H1 (cell line): ENCODE results near the gene PPP1R12B. TPM values are rescaled to one million over a fixed set of nuclear protein-coding genes. Genes with fewer than 3 reads are reported as not detected.

Source experiments
- CTCF ChIA-PET: fragments of 300-600 bp; sonication (Branson Sonifier 250); formaldehyde crosslinking; loops from one replicate; lab custom pipeline; 2021; ENCODE audit not compliant: partially characterized antibody; lab: Charles Lee
- POLR2A ChIA-PET: fragments of 300-600 bp; sonication (Branson Sonifier 250); formaldehyde crosslinking; loops from one replicate; lab custom pipeline; 2021; ENCODE audit warnings: inconsistent platforms; ENCODE audit not compliant: partially characterized antibody; lab: Charles Lee
- DNase-seq, 2 experiments: peaks; one replicate each; pipeline versions ENCODE4 v3.0.0 to v3.0.0-alpha.2; 2010 to 2022; ENCODE audit warnings: low spot score in 2 of 2, low read depth in 1 of 2, mixed read lengths in 1 of 2
- FAIRE-seq: peaks from 2 replicates; lab custom pipeline; 2011; peaks lifted over from hg19 to GRCh38; lab: Jason Lieb, UNC
- H2AFZ ChIP-seq: 2 replicates; pipeline ENCODE4 v1.8.1; 2012; ENCODE audit warnings: low read length, inconsistent platforms
- H2AK5ac ChIP-seq: 2 replicates; pipeline ENCODE4 v1.6.1; 2013; ENCODE audit warnings: low read depth, low read length
- H2BK120ac ChIP-seq: replicated peaks from 2 replicates; pipeline ENCODE3; 2013; ENCODE audit warnings: low read depth, low read length, inconsistent platforms
- H2BK12ac ChIP-seq: 2 replicates; pipeline ENCODE4 v1.6.1; 2013; ENCODE audit warnings: low read depth, low read length
- H2BK15ac ChIP-seq: 2 replicates; pipeline ENCODE4 v1.6.1; 2013; ENCODE audit warnings: low read length
- H2BK20ac ChIP-seq: 2 replicates; pipeline ENCODE4 v1.6.1; 2013; ENCODE audit warnings: low read length
- H2BK5ac ChIP-seq: 2 replicates; pipeline ENCODE4 v1.6.1; 2013; ENCODE audit warnings: low read depth, low read length
- H3K14ac ChIP-seq: 2 replicates; pipeline ENCODE4 v1.6.1; 2013; ENCODE audit warnings: inconsistent platforms; ENCODE audit not compliant: insufficient read length
- H3K18ac ChIP-seq: 2 replicates; pipeline ENCODE4 v1.6.1; 2013; ENCODE audit warnings: low read length; ENCODE audit errors: extremely low read depth
- H3K23ac ChIP-seq: 2 replicates; pipeline ENCODE4 v1.6.1; 2013; ENCODE audit warnings: inconsistent platforms; ENCODE audit not compliant: insufficient read length
- H3K23me2 ChIP-seq: 2 replicates; pipeline ENCODE4 v1.6.1; 2013; ENCODE audit warnings: low read depth, low read length
- H3K27ac ChIP-seq: 2 replicates; pipeline ENCODE4 v1.6.1; 2011; ENCODE audit warnings: low read depth, low read length, inconsistent platforms
- H3K27me3 ChIP-seq, 4 experiments: replicated peaks in 1 of 4; 1 replicate in 1 of 4; 2 replicates in 3 of 4; pipeline versions ENCODE4 v1.6.1 to v1.8.1; 2011 to 2013; ENCODE audit warnings: low read length in 3 of 4, mild to moderate bottlenecking in 3 of 4, inconsistent platforms in 2 of 4, mixed read lengths in 2 of 4, moderate library complexity in 1 of 4; ENCODE audit not compliant: control insufficient read depth in 3 of 4, insufficient read depth in 3 of 4; ENCODE audit errors: extremely low read depth in 1 of 4
- H3K36me3 ChIP-seq, 4 experiments: 2 replicates each; pipeline versions ENCODE4 v1.6.1 to v1.8.1; 2011 to 2013; ENCODE audit warnings: mild to moderate bottlenecking in 4 of 4, low read length in 3 of 4, moderate library complexity in 2 of 4, control low read depth in 1 of 4, inconsistent platforms in 1 of 4; ENCODE audit not compliant: insufficient read depth in 4 of 4, control insufficient read depth in 2 of 4
- H3K4ac ChIP-seq: replicated peaks from 2 replicates; pipeline ENCODE3; 2013; ENCODE audit warnings: low read length, low read depth, mixed read lengths, inconsistent platforms; ENCODE audit not compliant: insufficient read length
- H3K4me1 ChIP-seq, 4 experiments: replicated peaks in 1 of 4; 1 replicate in 1 of 4; 2 replicates in 3 of 4; pipeline versions ENCODE4 v1.6.1 to v1.8.1; 2011 to 2013; ENCODE audit warnings: low read length in 3 of 4, inconsistent platforms in 2 of 4, mixed read lengths in 1 of 4; ENCODE audit not compliant: insufficient read depth in 4 of 4, control insufficient read depth in 3 of 4
- H3K4me2 ChIP-seq, 2 experiments: 2 replicates each; pipeline versions ENCODE4 v1.6.1 to v1.8.1; 2011 to 2013; ENCODE audit warnings: low read depth in 2 of 2, low read length in 2 of 2, control low read depth in 1 of 2, inconsistent platforms in 1 of 2, mild to moderate bottlenecking in 1 of 2; ENCODE audit not compliant: insufficient read depth in 1 of 2
- H3K4me3 ChIP-seq, 4 experiments: fragments of 200-600, 300-600 bp in 1 of 4; sonication (generic), shearing (Covaris generic), sonication (Bioruptor Twin) in 1 of 4; 2 replicates each; pipeline versions ENCODE4 v1.5.1 to v1.8.1; 2011 to 2016; ENCODE audit warnings: low read length in 4 of 4, low read depth in 3 of 4, control low read depth in 2 of 4, inconsistent platforms in 2 of 4, mild to moderate bottlenecking in 2 of 4, mixed read lengths in 1 of 4, moderate library complexity in 1 of 4; ENCODE audit not compliant: insufficient read depth in 2 of 4; ENCODE audit errors: extremely low read depth in 1 of 4
- H3K56ac ChIP-seq: replicated peaks from 2 replicates; pipeline ENCODE3; 2013; ENCODE audit warnings: low read depth, mild to moderate bottlenecking, mixed read lengths, low read length, inconsistent platforms; ENCODE audit not compliant: insufficient read length
- H3K79me1 ChIP-seq: 2 replicates; pipeline ENCODE4 v1.6.1; 2013; ENCODE audit warnings: low read depth, low read length, control low read depth
- H3K79me2 ChIP-seq, 2 experiments: 2 replicates each; pipeline versions ENCODE4 v1.6.1 to v1.8.1; 2012 to 2013; ENCODE audit warnings: low read length in 2 of 2, mild to moderate bottlenecking in 2 of 2, inconsistent platforms in 1 of 2; ENCODE audit not compliant: insufficient read depth in 2 of 2, control insufficient read depth in 1 of 2
- H3K9ac ChIP-seq, 4 experiments: replicated peaks in 1 of 4; 1 replicate in 1 of 4; 2 replicates in 3 of 4; pipeline versions ENCODE4 v1.6.1 to v1.8.1; 2011 to 2013; ENCODE audit warnings: low read depth in 3 of 4, low read length in 3 of 4, control low read depth in 2 of 4, mild to moderate bottlenecking in 2 of 4, moderate library complexity in 2 of 4, inconsistent platforms in 1 of 4; ENCODE audit errors: extremely low read depth in 1 of 4
- H3K9me3 ChIP-seq, 2 experiments: 2 replicates each; pipeline versions ENCODE4 v1.6.1 to v1.8.1; 2012 to 2013; ENCODE audit warnings: mild to moderate bottlenecking in 2 of 2, moderate library complexity in 2 of 2, control low read depth in 1 of 2, inconsistent platforms in 1 of 2, low read depth in 1 of 2, low read length in 1 of 2, mixed read lengths in 1 of 2; ENCODE audit not compliant: insufficient read depth in 2 of 2
- H4K20me1 ChIP-seq, 2 experiments: replicated peaks in 1 of 2; 2 replicates each; pipeline versions ENCODE3 to v1.8.1; 2011 to 2013; ENCODE audit warnings: inconsistent platforms in 2 of 2, low read length in 2 of 2, mild to moderate bottlenecking in 1 of 2; ENCODE audit not compliant: insufficient read depth in 2 of 2, control insufficient read depth in 1 of 2
- H4K5ac ChIP-seq: 2 replicates; pipeline ENCODE4 v1.6.1; 2013; ENCODE audit warnings: low read length, low read depth, mixed read lengths, inconsistent platforms; ENCODE audit not compliant: insufficient read length
- H4K8ac ChIP-seq: 2 replicates; pipeline ENCODE4 v1.8.0; 2013; ENCODE audit warnings: mild to moderate bottlenecking, moderate library complexity, low read length, inconsistent platforms; ENCODE audit not compliant: insufficient read depth; ENCODE audit errors: extremely low read depth
- H4K91ac ChIP-seq: replicated peaks from 2 replicates; pipeline ENCODE3; 2013; ENCODE audit warnings: low read length, mixed read lengths, inconsistent platforms; ENCODE audit not compliant: insufficient read length
- CBX5 ChIP-seq: fragments of 300-800, 300-1000 bp; sonication (generic); IDR thresholded peaks from 2 replicates; pipeline ENCODE4 v1.7.1; 2016; ENCODE audit warnings: antibody characterized with exemption, low read length, low read depth
- EP300 ChIP-seq, 2 experiments: IDR thresholded peaks; 1 replicate in 1 of 2; 2 replicates in 1 of 2; pipeline ENCODE4 v1.6.1; 2011 to 2012; ENCODE audit warnings: low read depth in 2 of 2, low read length in 2 of 2, mild to moderate bottlenecking in 2 of 2, borderline replicate concordance in 1 of 2, inconsistent platforms in 1 of 2, moderate library complexity in 1 of 2
- GABPA ChIP-seq: IDR thresholded peaks from 2 replicates; pipeline ENCODE4 v1.6.1; 2011; ENCODE audit warnings: mild to moderate bottlenecking, low read length, moderate library complexity, borderline replicate concordance; ENCODE audit not compliant: insufficient read depth
- JUND ChIP-seq: IDR thresholded peaks from 2 replicates; pipeline ENCODE4 v1.6.1; 2011; ENCODE audit warnings: mild to moderate bottlenecking, improper control_type of control experiment, low read length
- KDM1A ChIP-seq: fragments of 200-600, 300-600 bp; sonication (generic); IDR thresholded peaks from 2 replicates; pipeline ENCODE4 v1.7.1; 2016; ENCODE audit warnings: mild to moderate bottlenecking, low read length, borderline replicate concordance
- NRF1 ChIP-seq: IDR thresholded peaks from 2 replicates; pipeline ENCODE4 v1.6.1; 2011; ENCODE audit warnings: mild to moderate bottlenecking, low read depth, low read length, improper control_type of control experiment
- RXRA ChIP-seq: IDR thresholded peaks from 2 replicates; pipeline ENCODE4 v1.6.1; 2011; ENCODE audit warnings: low read depth, mild to moderate bottlenecking, low read length, moderate library complexity; ENCODE audit not compliant: insufficient read depth
- WGBS, 2 experiments: shearing (Covaris generic) in 1 of 2; methylation state at CpG; one replicate each; pipeline versions ENCODE4 v1.1.6 to v1.1.7; 2013 to 2015; ENCODE audit warnings: low lambda C conversion rate in 2 of 2, mixed read lengths in 2 of 2, inconsistent platforms in 1 of 2, low coverage in 1 of 2, missing lambda C conversion rate in 1 of 2; ENCODE audit not compliant: insufficient replicate concordance in 2 of 2, insufficient coverage in 1 of 2, insufficient read length in 1 of 2; ENCODE audit errors: extremely low coverage in 1 of 2, missing lambda C conversion rate in 1 of 2; 5-methylcytosine and 5-hydroxymethylcytosine counted together
- polyA plus RNA-seq, 7 experiments: library from polyadenylated mRNA; depleted of rRNA in 3 of 7; stranded (reverse) in 5 of 7; unstranded in 2 of 7; fragments of >200 nt in 5 of 7; fragments of 200-250 nt in 2 of 7; gene quantifications; 1 replicate in 5 of 7; 2 replicates in 1 of 7; 4 replicates in 1 of 7; pipeline versions ENCODE4 v1.2.1 to v1.2.3, GENCODE V29; 2011 to 2013; ENCODE audit warnings: missing spikeins in 2 of 7, mixed read lengths in 2 of 7
- total RNA-seq: library from RNA; stranded (reverse); fragmentation: NEBNext Ultra II Directional; extraction: Animal tissue kit (Norgen Biotek cat#: 25700); gene quantifications from 2 replicates; pipeline ENCODE4 v1.2.1, GENCODE V29; 2021
- TF ChIP-seq, protein P1 (sequence below): IDR thresholded peaks from 2 replicates; pipeline ENCODE4 v1.6.1; 2011; ENCODE audit warnings: low read depth, mild to moderate bottlenecking, low read length; ENCODE audit not compliant: insufficient read depth
- TF ChIP-seq, protein P2 (sequence below): IDR thresholded peaks from 2 replicates; pipeline ENCODE4 v1.6.1; 2012; ENCODE audit warnings: inconsistent platforms

PPP1R12B gene
- total and polyA plus RNA-seq, 2 of the 8 experiments (the other 6 are each of a cell fraction or from before 2014, with no cell fraction given): 7.9 to 18.7 TPM

DNA sequence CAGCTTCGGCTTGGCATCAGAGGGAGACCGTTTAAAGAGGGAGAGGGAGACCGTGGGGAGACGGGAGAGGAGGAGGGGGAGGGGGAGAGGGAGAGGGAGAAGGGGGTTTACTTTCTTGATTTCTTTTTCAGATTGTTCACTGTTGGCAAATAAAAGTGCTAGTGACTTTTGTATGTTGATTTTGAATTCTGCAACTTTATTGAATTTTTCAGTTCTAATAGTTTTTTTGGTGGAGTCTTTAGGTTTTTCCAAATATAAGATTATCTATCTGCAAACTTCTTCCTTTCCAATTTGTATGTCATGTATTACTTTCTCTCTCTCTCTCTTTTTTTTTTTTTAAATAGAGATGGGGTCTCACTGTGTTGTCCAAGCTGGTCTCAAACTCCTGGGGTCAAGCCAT lies 104.0 kb downstream of the PPP1R12B start:
- Histone ChIP-seq H4K91ac (no peak overlapping the region), H3K56ac (no peak overlapping the region), H3K4me1 (no peaks in the 10 kb centered on the region; a peak in 1 of 7 replicates), H3K79me1 (no peaks in the 10 kb centered on the region), H3K4me3 (no peak overlapping the region), H2BK5ac (no peak overlapping the region), H4K20me1 (no peaks in the 10 kb centered on the region), H3K36me3 (peaks cover 0 to 5% (median 2%) of the 10 kb centered on the region in 4 experiments; a peak in 3 of 8 replicates), H2BK15ac (no peak overlapping the region), H3K4me2 (no peak overlapping the region), H3K4ac (no peak overlapping the region), H3K23me2 (no peaks in the 10 kb centered on the region), H3K9me3 (no peaks in the 10 kb centered on the region; a peak in 1 of 4 replicates), H4K5ac (no peak overlapping the region), H2BK12ac (no peak overlapping the region), H3K23ac (no peak overlapping the region), H2BK120ac (no peak overlapping the region), H3K14ac (no peak overlapping the region), H2BK20ac (no peak overlapping the region), H3K9ac (no peak overlapping the region), H3K79me2 (no peaks in the 10 kb centered on the region), H2AK5ac (no peak overlapping the region), H3K27me3 (no peaks in the 10 kb centered on the region), H3K18ac (no peak overlapping the region), H3K27ac (no peak overlapping the region), H4K8ac (no peak overlapping the region), H2AFZ (no peak overlapping the region)
- no CpG with 5 or more reads among the region's 4 CpGs for WGBS, 2 experiments
- no peak for DNase-seq
- POLR2A ChIA-PET: no interaction called here
- FAIRE-seq: no peak
- CTCF ChIA-PET: no interaction called here
- TF ChIP-seq RXRA (no peak), KDM1A (no peak), CBX5 (no peak), NRF1 (no peak), GABPA (no peak), EP300 (IDR thresholded peaks at IDR 0.05; ENCODE audit: borderline replicate concordance in 1 of 2, low read depth in 2 of 2, low read length in 2 of 2) (no peak), JUND (no peak)
- TF ChIP-seq, protein P1, sequence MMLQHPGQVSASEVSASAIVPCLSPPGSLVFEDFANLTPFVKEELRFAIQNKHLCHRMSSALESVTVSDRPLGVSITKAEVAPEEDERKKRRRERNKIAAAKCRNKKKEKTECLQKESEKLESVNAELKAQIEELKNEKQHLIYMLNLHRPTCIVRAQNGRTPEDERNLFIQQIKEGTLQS: no peak
- TF ChIP-seq, protein P2, sequence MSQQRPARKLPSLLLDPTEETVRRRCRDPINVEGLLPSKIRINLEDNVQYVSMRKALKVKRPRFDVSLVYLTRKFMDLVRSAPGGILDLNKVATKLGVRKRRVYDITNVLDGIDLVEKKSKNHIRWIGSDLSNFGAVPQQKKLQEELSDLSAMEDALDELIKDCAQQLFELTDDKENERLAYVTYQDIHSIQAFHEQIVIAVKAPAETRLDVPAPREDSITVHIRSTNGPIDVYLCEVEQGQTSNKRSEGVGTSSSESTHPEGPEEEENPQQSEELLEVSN: no peak
